Lower leg skin (tissue), 3 donors: ENCODE measurements around the gene STK38L.

ENCODE experiments used
- CTCF ChIP-seq, 3 donors: fragments of 450-650 bp; IDR thresholded peaks; one replicate each; pipeline ENCODE4 v1.5.1; 2016; ENCODE audit warnings: antibody characterized with exemption in 3 of 3, mild to moderate bottlenecking in 3 of 3, moderate library complexity in 2 of 3
- POLR2A ChIP-seq, 2 donors: fragments of 450-650 bp; IDR thresholded peaks; one replicate each; pipeline ENCODE4 v1.6.1; 2016 to 2017; ENCODE audit warnings: antibody characterized with exemption in 2 of 2, mild to moderate bottlenecking in 1 of 2, moderate library complexity in 1 of 2

GRCh38 chr12:27305673-27306456 lies 61.8 kb downstream of the STK38L start:
- TF ChIP-seq POLR2A (IDR thresholded peaks at IDR 0.05), result no peak
- TF ChIP-seq CTCF (IDR thresholded peaks at IDR 0.05), result no peak
